WTC11 (cell line): Measurements from ENCODE around the gene TRIM38. TPM values are rescaled to one million over a fixed set of nuclear protein-coding genes. Genes with fewer than 3 reads are reported as not detected.

Experiments used
- ATAC-seq: fragments of 200-7000 bp; cut with Tn5 transposase; 2 replicates; pipeline ENCODE4 v1.10.0; 2021; ENCODE audit warnings: mild to moderate bottlenecking, moderate library complexity
- CTCF ChIA-PET: fragments of 300-600 bp; sonication (Branson Sonifier 250); formaldehyde crosslinking; loops from one replicate; lab custom pipeline; 2021; ENCODE audit warnings: antibody characterized with exemption; lab: Charles Lee
- POLR2A ChIA-PET: fragments of 350-600 bp; sonication (Branson Sonifier 250); formaldehyde crosslinking; loops from one replicate; lab custom pipeline; 2021; ENCODE audit warnings: antibody characterized with exemption; lab: Charles Lee
- DNase-seq: peaks from one replicate; pipeline ENCODE4 v3.0.0; 2021; ENCODE audit warnings: low spot score
- H3K27ac Mint-ChIP-seq: 2 replicates; pipeline ENCODE4 v1.8.0; 2021; ENCODE audit warnings: mixed read lengths
- H3K27me3 Mint-ChIP-seq: 2 replicates; pipeline ENCODE4 v1.8.0; 2021; ENCODE audit warnings: low read depth, mild to moderate bottlenecking, moderate library complexity, mixed read lengths
- H3K36me3 Mint-ChIP-seq: 2 replicates; pipeline ENCODE4 v1.8.0; 2021; ENCODE audit warnings: mixed read lengths
- H3K4me1 Mint-ChIP-seq: 2 replicates; pipeline ENCODE4 v1.8.0; 2022; ENCODE audit warnings: mixed read lengths
- H3K4me3 Mint-ChIP-seq: 2 replicates; pipeline ENCODE4 v1.8.0; 2021; ENCODE audit warnings: mild to moderate bottlenecking, moderate library complexity, mixed read lengths
- H3K9me3 Mint-ChIP-seq: 2 replicates; pipeline ENCODE4 v1.8.0; 2021; ENCODE audit warnings: mixed read lengths
- CBFB ChIP-seq: sonication (generic); formaldehyde crosslinking; IDR thresholded peaks from 2 replicates; pipeline ENCODE4 v1.8.1; 2022; ENCODE audit warnings: mild to moderate bottlenecking, low read depth, missing genetic modification reagents
- CDX4 ChIP-seq: fragments of 250-450 bp; sonication (Bioruptor Pico); IDR thresholded peaks from 2 replicates; pipeline ENCODE4 v1.9.0; 2021; ENCODE audit warnings: moderate library complexity, mild to moderate bottlenecking, inconsistent platforms, borderline replicate concordance
- CTCF ChIP-seq: fragments of 200-600 bp; IDR thresholded peaks from 2 replicates; pipeline ENCODE4 v1.8.0; 2022; ENCODE audit warnings: antibody characterized with exemption
- E2F5 ChIP-seq: sonication (generic); formaldehyde crosslinking; IDR thresholded peaks from 2 replicates; pipeline ENCODE4 v1.8.1; 2022; ENCODE audit warnings: mild to moderate bottlenecking, moderate library complexity, missing genetic modification reagents
- ETV6 ChIP-seq: sonication (generic); formaldehyde crosslinking; IDR thresholded peaks from 2 replicates; pipeline ENCODE4 v1.8.1; 2022; ENCODE audit warnings: mild to moderate bottlenecking, missing genetic modification reagents
- FOXJ3 ChIP-seq: sonication (generic); formaldehyde crosslinking; IDR thresholded peaks from 2 replicates; pipeline ENCODE4 v1.9.0; 2021; ENCODE audit warnings: missing genetic modification reagents, mild to moderate bottlenecking, borderline replicate concordance
- GABPB1 ChIP-seq: sonication (generic); formaldehyde crosslinking; IDR thresholded peaks from 2 replicates; pipeline ENCODE4 v1.8.1; 2023; ENCODE audit warnings: mild to moderate bottlenecking, missing genetic modification reagents
- GRHL2 ChIP-seq: fragments of 250-450 bp; sonication (Bioruptor Pico); IDR thresholded peaks from 2 replicates; pipeline ENCODE4 v1.8.0; 2022; ENCODE audit warnings: mild to moderate bottlenecking, moderate library complexity; ENCODE audit not compliant: insufficient replicate concordance, severe bottlenecking
- KAT7 ChIP-seq: sonication (generic); formaldehyde crosslinking; IDR thresholded peaks from 2 replicates; pipeline ENCODE4 v1.8.1; 2023; ENCODE audit warnings: missing genetic modification reagents, mild to moderate bottlenecking, borderline replicate concordance
- NFE2L1 ChIP-seq: sonication (generic); formaldehyde crosslinking; IDR thresholded peaks from 2 replicates; pipeline ENCODE4 v1.8.1; 2023; ENCODE audit warnings: missing genetic modification reagents
- OVOL2 ChIP-seq: fragments of 250-450 bp; sonication (Bioruptor Pico); IDR thresholded peaks from 2 replicates; pipeline ENCODE4 v1.9.0; 2021; ENCODE audit warnings: mild to moderate bottlenecking, borderline replicate concordance
- PREB ChIP-seq: sonication (generic); formaldehyde crosslinking; IDR thresholded peaks from 2 replicates; pipeline ENCODE4 v1.8.1; 2022; ENCODE audit warnings: mild to moderate bottlenecking, missing genetic modification reagents, moderate library complexity, borderline replicate concordance
- PRRX2 ChIP-seq: fragments of 250-450 bp; sonication (Bioruptor Pico); IDR thresholded peaks from 2 replicates; pipeline ENCODE4 v1.8.0; 2021; ENCODE audit warnings: mild to moderate bottlenecking
- RELA ChIP-seq: sonication (generic); formaldehyde crosslinking; IDR thresholded peaks from 2 replicates; pipeline ENCODE4 v1.8.1; 2022; ENCODE audit warnings: missing genetic modification reagents, mild to moderate bottlenecking, borderline replicate concordance
- STAT6 ChIP-seq: sonication (generic); formaldehyde crosslinking; conservative IDR thresholded peaks from 2 replicates; pipeline ENCODE4 v1.8.1; 2023; ENCODE audit warnings: mild to moderate bottlenecking, low read depth, missing genetic modification reagents, moderate library complexity
- TCF7 ChIP-seq: sonication (generic); formaldehyde crosslinking; IDR thresholded peaks from 2 replicates; pipeline ENCODE4 v1.8.0; 2022; ENCODE audit warnings: mild to moderate bottlenecking, low read depth, missing genetic modification reagents, moderate library complexity
- TEAD1 ChIP-seq: sonication (generic); formaldehyde crosslinking; IDR thresholded peaks from 2 replicates; pipeline ENCODE4 v1.8.0; 2022; ENCODE audit warnings: mild to moderate bottlenecking, missing genetic modification reagents
- ZNF121 ChIP-seq: sonication (generic); formaldehyde crosslinking; IDR thresholded peaks from 2 replicates; pipeline ENCODE4 v1.8.0; 2023; ENCODE audit warnings: missing genetic modification reagents
- ZNF219 ChIP-seq: sonication (generic); formaldehyde crosslinking; IDR thresholded peaks from 2 replicates; pipeline ENCODE4 v1.8.0; 2023; ENCODE audit warnings: missing genetic modification reagents, mild to moderate bottlenecking, borderline replicate concordance
- ZNF232 ChIP-seq: sonication (generic); formaldehyde crosslinking; IDR thresholded peaks from 2 replicates; pipeline ENCODE4 v1.8.0; 2022; ENCODE audit warnings: mild to moderate bottlenecking, missing genetic modification reagents
- ZNF263 ChIP-seq: sonication (generic); formaldehyde crosslinking; IDR thresholded peaks from 2 replicates; pipeline ENCODE4 v1.8.1; 2022; ENCODE audit warnings: low read depth, mild to moderate bottlenecking, moderate library complexity, missing genetic modification reagents
- ZNF317 ChIP-seq: sonication (generic); formaldehyde crosslinking; IDR thresholded peaks from 2 replicates; pipeline ENCODE4 v1.8.1; 2023; ENCODE audit warnings: low read depth, mild to moderate bottlenecking, moderate library complexity, missing genetic modification reagents, borderline replicate concordance
- ZNF416 ChIP-seq: fragments of 250-450 bp; sonication (Bioruptor Pico); IDR thresholded peaks from 2 replicates; pipeline ENCODE4 v1.9.0; 2021; ENCODE audit warnings: mild to moderate bottlenecking, inconsistent platforms
- ZNF512 ChIP-seq: sonication (generic); formaldehyde crosslinking; IDR thresholded peaks from 2 replicates; pipeline ENCODE4 v1.8.1; 2022; ENCODE audit warnings: missing genetic modification reagents, borderline replicate concordance
- ZNF532 ChIP-seq: fragments of 250-450 bp; sonication (Bioruptor Pico); IDR thresholded peaks from 2 replicates; pipeline ENCODE4 v1.9.0; 2021; ENCODE audit warnings: mild to moderate bottlenecking, borderline replicate concordance
- total RNA-seq: library from RNA; stranded (reverse); gene quantifications from 3 replicates; pipeline ENCODE4 v1.2.3, GENCODE V29; 2021

The TRIM38 gene
- total RNA-seq, 1 experiment from 2014 or later, result 1.6 TPM

GRCh38 chr6:26009817-26010216, 47.2 kb downstream of the TRIM38 start (continued):
- no peak for TF ChIP-seq ZNF512
- no peak for TF ChIP-seq ETV6 (CRISPR knock-in tag)
- TF ChIP-seq CDX4 (CRISPR knock-in tag), result no peak
- no peak for TF ChIP-seq FOXJ3
- TF ChIP-seq PREB (CRISPR knock-in tag), result no peak
- no peak for TF ChIP-seq OVOL2 (CRISPR knock-in tag)
- no peak for TF ChIP-seq ZNF532 (CRISPR knock-in tag)
- TF ChIP-seq TCF7 (CRISPR knock-in tag), result no peak
- TF ChIP-seq, all 79 proteins: peak for 0

- Mint-ChIP-seq H3K27me3 (no peaks in the 10 kb centered on the region), H3K4me3 (no peak overlapping the region), H3K4me1 (peaks cover 15% of the 10 kb centered on the region), H3K9me3 (no peaks in the 10 kb centered on the region), H3K36me3 (no peaks in the 10 kb centered on the region), H3K27ac (no peak overlapping the region)
- ATAC-seq (no peak), DNase-seq (no peak)
- TF ChIP-seq ZNF317 (CRISPR knock-in tag) (no peak), NFE2L1 (CRISPR knock-in tag) (no peak), ZNF416 (CRISPR knock-in tag) (no peak), ZNF219 (CRISPR knock-in tag) (no peak), PRRX2 (CRISPR knock-in tag) (no peak), OVOL2 (CRISPR knock-in tag) (no peak), CTCF (no peak), ZNF232 (CRISPR knock-in tag) (no peak), KAT7 (CRISPR knock-in tag) (no peak), RELA (no peak), ZNF121 (CRISPR knock-in tag) (no peak), GRHL2 (CRISPR knock-in tag) (no peak), E2F5 (no peak), TEAD1 (CRISPR knock-in tag) (no peak), STAT6 (CRISPR knock-in tag) (no peak), GABPB1 (CRISPR knock-in tag) (no peak), CBFB (CRISPR knock-in tag) (no peak), ZNF263 (no peak)
- ChIA-PET POLR2A (no interaction called here), CTCF (interaction anchor here (1.0 kb wide), 1 partner anchor 20 kb away, joined by 3 read pairs; no protein-coding TSS in a partner anchor)
These were observed 49.5 kb downstream of the TRIM38 start for GRCh38 chr6:26012061-26012460.
